Uterus (tissue), 2 donors: ENCODE results near the gene NLN.

Experiments
- CTCF ChIP-seq, 4 experiments: fragments of 200-600 bp in 2 of 4; fragments of 450-650 bp in 2 of 4; sonication (generic) in 2 of 4; IDR thresholded peaks; one replicate each; pipeline ENCODE4 v1.5.1; 2016 to 2019; ENCODE audit warnings: antibody characterized with exemption in 4 of 4, mild to moderate bottlenecking in 2 of 4, moderate library complexity in 1 of 4
- POLR2A ChIP-seq, 2 donors: fragments of 450-650 bp; IDR thresholded peaks; one replicate each; pipeline ENCODE4 v1.6.1; 2016; ENCODE audit warnings: antibody characterized with exemption in 2 of 2, mild to moderate bottlenecking in 1 of 2, moderate library complexity in 1 of 2

- TF ChIP-seq CTCF (IDR thresholded peaks at IDR 0.05) (no peak), POLR2A (IDR thresholded peaks at IDR 0.05) (no peak)
These were observed 70.0 kb downstream of the NLN start for GRCh38 chr5:65791712-65792673.
